AG04450 (cell line): Measurements from ENCODE around the gene TRAF3IP1. TPM values are rescaled to one million over a fixed set of nuclear protein-coding genes. Genes with fewer than 3 reads are reported as not detected.

Source experiments
- CTCF ChIA-PET: fragments of 300-600, 350-600 bp; formaldehyde crosslinking; extraction: SDS; loops from one replicate; lab custom pipeline; 2022; ENCODE audit warnings: antibody characterized with exemption, inconsistent platforms; lab: Charles Lee
- POLR2A ChIA-PET: fragments of 350-600 bp; formaldehyde crosslinking; extraction: SDS; loops from one replicate; lab custom pipeline; 2021; ENCODE audit warnings: antibody characterized with exemption, inconsistent platforms; lab: Yijun Ruan, JAX
- DNase-seq: peaks from one replicate; pipeline ENCODE4 v3.0.0-alpha.2; 2011; ENCODE audit warnings: low read depth, low spot score
- H3K27ac ChIP-seq: one replicate; pipeline ENCODE4 v1.5.1; 2012; ENCODE audit warnings: low read depth, low read length, control low read depth
- H3K27me3 ChIP-seq: one replicate; pipeline ENCODE4 v1.6.0; 2012; ENCODE audit warnings: low read length; ENCODE audit not compliant: control insufficient read depth, insufficient read depth
- H3K4me3 ChIP-seq: 2 replicates; pipeline ENCODE4 v1.5.1; 2011; ENCODE audit warnings: mild to moderate bottlenecking, low read depth, low read length, control low read depth
- H3K9me3 ChIP-seq: 2 replicates; pipeline ENCODE4 v1.5.1; 2012; ENCODE audit warnings: low read length; ENCODE audit not compliant: control insufficient read depth, insufficient read depth
- polyA plus RNA-seq: library from polyadenylated mRNA; depleted of rRNA; stranded (reverse); fragments of >200 nt; gene quantifications from 2 replicates; pipeline ENCODE4 v1.2.3, GENCODE V29; 2011
- TF ChIP-seq, protein P1 (sequence below): IDR thresholded peaks from 2 replicates; pipeline ENCODE4 v1.5.1; 2011; ENCODE audit warnings: low read depth, low read length, control low read depth, inconsistent platforms

Gene TRAF3IP1
- polyA plus RNA-seq, 1 experiment = 5.9 TPM

DNA sequence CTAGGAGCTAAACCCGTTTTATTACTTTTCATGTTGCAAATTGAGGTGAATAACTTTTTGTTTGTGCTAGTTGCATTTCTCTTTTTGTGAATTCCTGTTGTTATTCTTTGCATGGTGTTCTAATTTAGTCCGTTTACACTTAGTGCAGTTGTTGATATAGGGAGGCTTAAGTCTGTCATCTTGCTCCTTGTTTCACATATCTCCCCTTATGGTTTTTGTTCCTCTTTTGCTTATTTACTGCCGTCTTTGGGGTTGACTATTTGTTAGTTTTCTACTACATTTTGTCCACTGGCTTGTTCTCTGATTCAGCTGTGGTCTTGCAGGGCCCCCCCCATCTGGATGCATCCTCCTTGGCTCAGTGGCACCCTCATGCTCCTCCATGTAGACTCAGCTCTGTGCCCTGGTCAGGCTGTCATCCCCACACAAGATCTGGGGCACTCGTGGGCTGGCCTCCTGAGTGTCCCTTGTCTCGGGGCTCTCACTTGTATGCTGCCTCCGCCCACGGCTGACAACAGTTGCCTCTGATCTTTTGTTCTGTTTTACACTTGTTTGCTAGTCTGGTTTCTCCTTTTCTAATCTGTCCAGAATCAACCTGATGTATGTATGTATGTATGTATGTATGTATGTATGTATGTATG, 63.5 kb downstream of the TRAF3IP1 start:
- Histone ChIP-seq H3K4me3 (no peak overlapping the region), H3K27ac (no peak overlapping the region), H3K27me3 (no peaks in the 10 kb centered on the region), H3K9me3 (0 out of 2 replicates have a peak, but pooled peaks cover 2% of the 10 kb centered on the region)
- ChIA-PET CTCF (no interaction called here), POLR2A (no interaction called here)
- TF ChIP-seq, protein P1, sequence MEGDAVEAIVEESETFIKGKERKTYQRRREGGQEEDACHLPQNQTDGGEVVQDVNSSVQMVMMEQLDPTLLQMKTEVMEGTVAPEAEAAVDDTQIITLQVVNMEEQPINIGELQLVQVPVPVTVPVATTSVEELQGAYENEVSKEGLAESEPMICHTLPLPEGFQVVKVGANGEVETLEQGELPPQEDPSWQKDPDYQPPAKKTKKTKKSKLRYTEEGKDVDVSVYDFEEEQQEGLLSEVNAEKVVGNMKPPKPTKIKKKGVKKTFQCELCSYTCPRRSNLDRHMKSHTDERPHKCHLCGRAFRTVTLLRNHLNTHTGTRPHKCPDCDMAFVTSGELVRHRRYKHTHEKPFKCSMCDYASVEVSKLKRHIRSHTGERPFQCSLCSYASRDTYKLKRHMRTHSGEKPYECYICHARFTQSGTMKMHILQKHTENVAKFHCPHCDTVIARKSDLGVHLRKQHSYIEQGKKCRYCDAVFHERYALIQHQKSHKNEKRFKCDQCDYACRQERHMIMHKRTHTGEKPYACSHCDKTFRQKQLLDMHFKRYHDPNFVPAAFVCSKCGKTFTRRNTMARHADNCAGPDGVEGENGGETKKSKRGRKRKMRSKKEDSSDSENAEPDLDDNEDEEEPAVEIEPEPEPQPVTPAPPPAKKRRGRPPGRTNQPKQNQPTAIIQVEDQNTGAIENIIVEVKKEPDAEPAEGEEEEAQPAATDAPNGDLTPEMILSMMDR = no peak
- DNase-seq = no peak

DNA sequence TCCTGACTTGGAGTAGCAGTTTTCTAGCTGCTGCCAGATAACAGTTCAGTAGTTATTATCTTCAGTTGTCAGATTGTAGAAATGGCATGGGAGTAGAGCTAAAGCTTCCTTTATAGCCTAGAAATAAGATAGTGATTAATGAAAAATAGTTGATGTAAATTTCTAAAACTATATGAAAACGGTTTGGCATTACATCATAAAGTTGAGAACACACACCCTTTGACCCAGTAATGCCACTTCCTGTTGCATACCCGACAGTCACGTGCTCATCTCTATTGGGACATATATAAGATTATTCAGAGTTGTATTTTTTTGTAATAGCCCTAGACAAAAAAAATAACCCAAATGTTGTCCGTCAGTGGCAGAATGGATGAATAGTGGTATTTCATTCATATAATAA, 67.0 kb downstream of the TRAF3IP1 start:
- H3K4me3 ChIP-seq = no peak overlapping the region
- no peaks in the 10 kb centered on the region for H3K27me3 ChIP-seq
- H3K27ac ChIP-seq = no peak overlapping the region
- H3K9me3 ChIP-seq = 0 out of 2 replicates have a peak, but pooled peaks cover 2% of the 10 kb centered on the region
- ChIA-PET POLR2A (no interaction called here), CTCF (interaction anchor here (2.5 kb wide), 1 partner anchor 17 kb away, joined by 18 read pairs; no protein-coding TSS in a partner anchor)
- DNase-seq = no peak
- TF ChIP-seq, protein P1 = no peak

DNA sequence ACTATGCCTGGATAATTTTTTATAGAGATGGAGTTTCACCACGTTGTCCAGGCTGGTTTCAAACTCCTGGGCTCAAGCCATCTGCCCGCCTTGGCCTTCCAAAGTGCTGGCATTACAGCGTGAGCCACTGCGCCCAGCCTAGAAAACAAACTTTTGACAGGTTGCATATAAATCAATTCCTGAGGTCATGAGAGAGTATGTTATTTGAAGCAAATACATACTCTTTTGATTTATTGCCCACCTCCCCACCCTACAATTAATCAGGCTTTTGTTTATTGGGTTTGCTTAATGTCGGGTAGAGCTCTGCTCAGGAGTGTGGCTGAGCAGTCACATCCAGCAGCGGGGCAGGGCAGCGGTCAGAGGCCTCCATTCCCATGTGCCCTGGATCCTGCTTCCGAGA, 68.5 kb downstream of the TRAF3IP1 start:
- ChIA-PET CTCF (interaction anchor here (0.6 kb wide), 1 partner anchor 15 kb away, joined by 3 read pairs; no protein-coding TSS in a partner anchor), POLR2A (no interaction called here)
- Histone ChIP-seq H3K27me3 (no peaks in the 10 kb centered on the region), H3K27ac (no peak overlapping the region), H3K9me3 (no peaks in the 10 kb centered on the region), H3K4me3 (no peak overlapping the region)
- DNase-seq = no peak
- TF ChIP-seq, protein P1 = no peak

DNA sequence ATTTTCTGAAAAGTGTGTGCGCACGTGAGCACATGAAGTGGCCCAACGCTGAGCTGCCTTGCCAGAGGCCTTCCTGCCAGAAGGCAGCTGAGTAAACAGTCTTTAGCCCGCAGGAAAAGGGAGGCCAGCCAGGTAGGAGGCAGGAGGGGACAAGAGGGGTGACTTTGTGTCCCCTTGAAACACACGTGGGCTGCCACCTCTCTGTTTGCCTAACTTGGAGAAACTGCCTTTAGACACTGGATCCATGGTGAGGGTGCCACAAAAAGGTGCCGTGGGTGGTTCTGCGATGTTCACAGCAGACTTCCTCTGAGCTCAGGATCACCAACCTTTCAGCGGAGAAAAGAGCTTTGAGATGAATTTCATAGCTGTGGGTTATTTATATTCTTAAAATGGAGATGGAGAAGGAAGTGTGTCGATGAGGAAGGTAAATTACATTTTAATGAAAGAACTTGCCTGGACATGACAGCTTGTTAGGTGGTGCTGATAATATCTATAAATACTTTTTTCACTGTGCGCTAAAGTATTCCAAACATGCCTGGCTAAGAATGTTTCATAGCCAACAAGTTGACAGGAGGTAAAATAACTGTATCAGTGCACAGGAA, 69.8 kb downstream of the TRAF3IP1 start:
- POLR2A ChIA-PET = interaction anchor here (0.6 kb wide), 1 partner anchor 514 kb away, joined by 4 read pairs; no protein-coding TSS in a partner anchor

More for the DNA sequence above, 69.8 kb downstream of the TRAF3IP1 start:
- Histone ChIP-seq H3K27me3 (no peaks in the 10 kb centered on the region), H3K4me3 (no peak overlapping the region), H3K27ac (peak overlapping the region; percentile 70), H3K9me3 (no peaks in the 10 kb centered on the region)
- TF ChIP-seq, protein P1 = no peak
- DNase-seq = no peak
- CTCF ChIA-PET = interaction anchor here (1.0 to 1.3 kb wide), 2 partner anchors 19 to 124 kb away, joined by 3 to 6 read pairs; no protein-coding TSS in a partner anchor
